AG10803 (cell line): Measurements from ENCODE around the gene VPS37D.
"Not testable (repeated sequence)": the region's sequence is repeated elsewhere in the genome, so short reads cannot be mapped to it uniquely, and the experiment has no call there.

Source experiments
- DNase-seq: peaks from one replicate; pipeline ENCODE4 v3.0.0; 2010; ENCODE audit warnings: low read depth
- H3K4me3 ChIP-seq: 2 replicates; pipeline ENCODE4 v1.5.1; 2011; ENCODE audit warnings: mild to moderate bottlenecking, low read length, control low read depth
- CTCF ChIP-seq: conservative IDR thresholded peaks from 2 replicates; pipeline ENCODE4 v1.5.1; 2011; ENCODE audit warnings: mild to moderate bottlenecking, low read length, control low read depth, inconsistent platforms

VPS37D gene

DNA sequence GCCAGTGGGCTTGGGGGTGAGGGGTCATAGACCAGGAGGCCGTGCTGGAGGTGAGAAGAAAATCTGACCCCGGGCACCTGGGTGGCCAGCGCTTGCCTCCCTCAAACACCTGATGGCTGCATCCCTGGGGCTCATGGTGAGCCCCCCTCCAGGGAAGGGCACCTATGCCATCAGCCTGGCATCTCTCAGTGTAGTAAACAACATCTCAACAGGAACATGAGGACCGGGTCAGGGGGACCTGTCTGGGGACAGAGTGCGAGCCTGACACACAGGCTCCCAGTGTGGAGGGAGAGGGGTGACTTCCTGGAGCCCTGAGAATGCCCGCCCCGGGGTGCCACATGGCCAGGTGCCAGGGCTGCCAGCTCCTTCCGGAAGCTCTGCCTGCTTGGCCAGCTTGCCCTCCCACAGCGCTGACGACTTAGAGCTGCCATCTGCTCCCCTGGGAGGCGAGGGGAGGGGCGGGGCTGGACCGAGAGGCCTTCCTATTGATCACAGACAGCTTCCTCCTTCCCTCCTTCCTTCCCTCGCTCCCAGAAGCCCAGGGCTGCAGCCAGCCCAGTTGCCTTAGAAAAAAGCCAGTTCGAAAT is 39.5 kb downstream of the VPS37D start:
- no peak for TF ChIP-seq CTCF
- no peak for DNase-seq
- no peak overlapping the region for H3K4me3 ChIP-seq

DNA sequence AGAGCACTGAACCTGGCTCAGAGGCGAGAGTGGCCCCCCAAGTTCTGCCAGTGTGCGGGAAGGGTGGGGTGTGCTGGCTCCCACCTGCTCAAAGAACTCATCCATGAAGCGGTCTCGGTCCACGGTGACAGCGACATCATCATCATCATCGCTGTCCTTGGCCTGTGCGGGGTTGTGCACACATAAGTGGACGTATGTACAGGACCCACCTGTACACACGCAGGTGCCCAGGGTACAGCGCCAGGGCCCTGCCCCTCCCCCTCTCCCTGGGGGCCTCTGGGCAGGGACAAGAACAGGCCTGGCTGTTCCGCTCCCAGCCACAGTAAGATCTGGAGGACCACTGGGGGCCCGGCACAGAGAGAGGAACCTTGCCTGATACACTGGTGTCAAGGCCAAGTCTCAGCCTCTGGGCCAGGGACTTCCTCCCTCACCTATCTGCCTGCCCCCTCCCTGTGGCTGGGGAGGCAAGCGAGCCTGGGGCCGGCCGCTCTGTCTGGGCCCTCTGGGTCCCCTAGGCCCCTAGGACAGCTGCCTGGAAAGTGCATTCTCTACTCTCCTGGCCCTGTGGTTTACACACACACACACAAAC is 41.4 kb downstream of the VPS37D start:
- H3K4me3 ChIP-seq, result no peak overlapping the region
- TF ChIP-seq CTCF, result no peak
- DNase-seq, result no peak

- no peak overlapping the region for H3K4me3 ChIP-seq
- no peak for TF ChIP-seq CTCF
- no peak for DNase-seq
Measured at GRCh38 chr7:73712773-73713172, 45.1 kb downstream of the VPS37D start.

GRCh38 chr7:73713319-73713718 is 45.7 kb downstream of the VPS37D start:
- H3K4me3 ChIP-seq, DNase-seq: not testable (repeated sequence)

- H3K4me3 ChIP-seq, result no peak overlapping the region
- TF ChIP-seq CTCF, result no peak
- peak; percentile 89 for DNase-seq
Measured at GRCh38 chr7:73715648-73716317, 48.2 kb downstream of the VPS37D start.

DNA sequence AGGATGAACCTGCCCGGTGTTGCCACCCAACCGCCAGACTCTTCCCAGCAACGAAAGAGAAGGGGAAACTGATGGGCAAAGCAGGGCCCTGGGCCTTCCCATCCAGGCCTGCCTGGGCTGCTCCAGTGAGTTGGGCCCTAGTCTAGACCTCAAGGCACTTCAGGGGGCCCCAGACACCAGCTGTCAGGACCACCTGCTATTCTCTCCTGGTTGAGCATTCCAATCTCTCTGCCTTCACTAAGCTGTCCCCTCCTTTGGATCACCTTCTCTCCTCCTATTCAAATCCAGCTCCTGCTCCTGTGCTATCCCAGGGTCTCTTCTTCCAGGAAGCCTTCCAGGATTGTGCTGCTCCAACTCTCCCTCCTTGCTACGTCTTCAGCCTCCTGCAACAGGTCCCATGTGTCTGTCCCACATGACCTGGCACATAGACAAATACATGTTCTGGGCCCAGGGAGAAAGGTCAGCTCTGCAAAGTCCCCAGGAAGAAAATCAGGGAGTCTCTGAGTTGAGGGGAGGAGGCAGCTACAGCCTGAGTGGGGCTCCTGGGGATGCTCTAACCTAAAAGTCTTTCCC is 48.8 kb downstream of the VPS37D start:
- TF ChIP-seq CTCF, result no peak
- no peak for DNase-seq
- H3K4me3 ChIP-seq, result no peak overlapping the region

- TF ChIP-seq CTCF, result no peak
- H3K4me3 ChIP-seq, result peak overlapping the region; percentile 74
- DNase-seq, result peak; percentile 42
Measured at GRCh38 chr7:73717025-73717807, 49.6 kb downstream of the VPS37D start.
